GM12878 (cell line): ENCODE data around the gene HORMAD2. TPM values are rescaled to one million over a fixed set of nuclear protein-coding genes. Genes with fewer than 3 reads are reported as not detected.

Source experiments
- ATAC-seq: fragments of 200-7000 bp; cut with Tn5 transposase; 3 replicates; pipeline ENCODE4 v1.9.1; 2020; ENCODE audit warnings: mild to moderate bottlenecking, moderate library complexity
- BruUV-seq: library from RNA; stranded (reverse); fragments of 400-500 nt; replicated peaks from 2 replicates; lab custom pipeline; 2021; lab: Mats Ljungman, UMichigan
- CTCF ChIA-PET: fragments of 300-600 bp; sonication (Branson Sonifier 250); formaldehyde crosslinking; extraction: SDS; loops from one replicate; lab custom pipeline; 2021; ENCODE audit warnings: inconsistent platforms; lab: Yijun Ruan, JAX
- POLR2A ChIA-PET: fragments of 350-600 bp; formaldehyde crosslinking; extraction: SDS; loops from one replicate; lab custom pipeline; 2021; ENCODE audit warnings: inconsistent platforms; lab: Charles Lee
- RAD21 ChIA-PET: fragments of 300-600 bp; sonication (Branson Sonifier 250); formaldehyde crosslinking; loops from one replicate; lab custom pipeline; 2023; ENCODE audit warnings: antibody characterized with exemption; ENCODE audit not compliant: unreplicated experiment; lab: Charles Lee
- SMC1A ChIA-PET: fragments of 300-600 bp; sonication (Branson Sonifier 250); formaldehyde crosslinking; loops from one replicate; lab custom pipeline; 2023; ENCODE audit not compliant: unreplicated experiment, uncharacterized antibody; lab: Charles Lee
- DNase-seq: peaks from one replicate; pipeline ENCODE4 v3.0.0-alpha.2; 2011; ENCODE audit warnings: low read depth, low spot score
- FAIRE-seq: peaks from 3 replicates; lab custom pipeline; 2011; peaks lifted over from hg19 to GRCh38; lab: Jason Lieb, UNC
- H2AFZ ChIP-seq: 2 replicates; pipeline ENCODE4 v1.6.0; 2011; ENCODE audit warnings: low read depth, low read length, control low read depth; ENCODE audit not compliant: control insufficient read depth
- H3K27ac ChIP-seq: 2 replicates; pipeline ENCODE4 v1.5.1; 2011; ENCODE audit warnings: control low read depth; ENCODE audit not compliant: control insufficient read depth, insufficient read depth
- H3K27me3 ChIP-seq, 2 experiments: replicated peaks in 1 of 2; 2 replicates each; pipeline versions ENCODE4 v1.6.0 to v1.6.1; 2011; ENCODE audit warnings: low read length in 1 of 2; ENCODE audit not compliant: control insufficient read depth in 2 of 2, insufficient read depth in 2 of 2
- H3K36me3 ChIP-seq, 2 experiments: 2 replicates each; pipeline ENCODE4 v1.5.1; 2011; ENCODE audit warnings: low read length in 1 of 2; ENCODE audit not compliant: control insufficient read depth in 2 of 2, insufficient read depth in 2 of 2
- H3K4me1 ChIP-seq: 2 replicates; pipeline ENCODE4 v1.6.1; 2011; ENCODE audit warnings: mild to moderate bottlenecking, low read length, moderate library complexity, mixed read lengths; ENCODE audit not compliant: control insufficient read depth, insufficient read depth
- H3K4me2 ChIP-seq: 2 replicates; pipeline ENCODE4 v1.6.0; 2011; ENCODE audit warnings: control low read depth; ENCODE audit not compliant: control insufficient read depth, insufficient read depth
- H3K4me3 ChIP-seq: fragments of 200-600 bp; sonication (generic); 2 replicates; pipeline ENCODE4 v1.5.1; 2016
- H3K79me2 ChIP-seq: 2 replicates; pipeline ENCODE4 v1.6.0; 2011; ENCODE audit warnings: low read length; ENCODE audit not compliant: control insufficient read depth, insufficient read depth
- H3K9ac ChIP-seq: 2 replicates; pipeline ENCODE4 v1.8.0; 2011; ENCODE audit warnings: low read length, control low read depth, mixed read lengths; ENCODE audit not compliant: control insufficient read depth, insufficient read depth
- H3K9me3 ChIP-seq: replicated peaks from 3 replicates; pipeline ENCODE4 v1.5.1; 2011; ENCODE audit warnings: mild to moderate bottlenecking, low read length; ENCODE audit not compliant: control insufficient read depth, insufficient read depth
- H4K20me1 ChIP-seq: 2 replicates; pipeline ENCODE4 v1.6.0; 2011; ENCODE audit not compliant: control insufficient read depth, insufficient read depth
- CREB1 ChIP-seq: IDR thresholded peaks from 2 replicates; pipeline ENCODE4 v1.6.1; 2012; ENCODE audit warnings: low read depth, mild to moderate bottlenecking, inconsistent platforms
- FOXM1 ChIP-seq: IDR thresholded peaks from 2 replicates; pipeline ENCODE4 v1.6.1; 2012; ENCODE audit warnings: low read depth, mild to moderate bottlenecking, inconsistent platforms, low read length, moderate library complexity
- LARP7 ChIP-seq: fragments of 450-650 bp; IDR thresholded peaks from 2 replicates; pipeline ENCODE4 v1.6.1; 2017; ENCODE audit warnings: mild to moderate bottlenecking
- MLLT1 ChIP-seq: fragments of 450-650 bp; IDR thresholded peaks from 2 replicates; pipeline ENCODE4 v1.6.1; 2016; ENCODE audit warnings: mild to moderate bottlenecking
- MXI1 ChIP-seq: fragments of 150-350 bp; IDR thresholded peaks from 2 replicates; pipeline ENCODE4 v1.6.1; 2011; ENCODE audit warnings: low read depth, mild to moderate bottlenecking, inconsistent platforms, low read length, improper control_type of control experiment
- NR2C1 ChIP-seq: fragments of 450-650 bp; IDR thresholded peaks from 2 replicates; pipeline ENCODE4 v1.6.1; 2017; ENCODE audit warnings: antibody characterized with exemption, mild to moderate bottlenecking, moderate library complexity
- NRF1 ChIP-seq: conservative IDR thresholded peaks from 2 replicates; pipeline ENCODE4 v1.6.1; 2011; ENCODE audit warnings: mild to moderate bottlenecking, low read depth, low read length, improper control_type of control experiment
- PAX5 ChIP-seq: IDR thresholded peaks from 2 replicates; pipeline ENCODE4 v1.6.1; 2011; ENCODE audit warnings: low read depth, low read length, borderline replicate concordance
- PAX8 ChIP-seq: fragments of 450-650 bp; IDR thresholded peaks from 2 replicates; pipeline ENCODE4 v1.6.1; 2017; ENCODE audit warnings: mild to moderate bottlenecking, moderate library complexity
- RAD51 ChIP-seq: fragments of 450-650 bp; IDR thresholded peaks from 2 replicates; pipeline ENCODE4 v1.6.1; 2016; ENCODE audit warnings: moderate library complexity, mild to moderate bottlenecking, inconsistent platforms
- SUZ12 ChIP-seq: fragments of 200-600 bp; sonication (generic); IDR thresholded peaks from one replicate; pipeline ENCODE4 v1.6.1; 2018; ENCODE audit warnings: antibody characterized with exemption, mild to moderate bottlenecking; ENCODE audit not compliant: unreplicated experiment
- ZBTB4 ChIP-seq: fragments of 450-650 bp; formaldehyde crosslinking; IDR thresholded peaks from 2 replicates; pipeline ENCODE4 v1.4.0; 2022; ENCODE audit warnings: mild to moderate bottlenecking, moderate library complexity
- WGBS: methylation state at CpG from one replicate; pipeline ENCODE4 v1.1.6; 2016; ENCODE audit warnings: low lambda C conversion rate; ENCODE audit not compliant: insufficient replicate concordance, insufficient coverage; ENCODE audit errors: missing lambda C conversion rate; 5-methylcytosine and 5-hydroxymethylcytosine counted together
- in situ Hi-C: fragments of 300-500 bp; cut with MboI; formaldehyde crosslinking; loops from 9 replicates; pipeline ENCODE4 v1.14.3; 2018; ENCODE audit warnings: mixed read lengths
- intact Hi-C: fragments of 100-400 bp; cut with micrococcal nuclease; formaldehyde crosslinking; loops from one replicate; pipeline ENCODE4 v1.14.2; 2022; ENCODE audit not compliant: unreplicated experiment
- polyA plus RNA-seq, 11 experiments: library from polyadenylated mRNA; depleted of rRNA in 4 of 11; unstranded in 6 of 11; stranded (reverse) in 5 of 11; fragments of >200 nt; fragmentation: Nextera tagmentation in 4 of 11; fragmentation: Illumina TruSeq in 1 of 11; extraction: Ambion mirVana in 4 of 11; extraction: Trizol in 1 of 11; gene quantifications; 1 replicate in 1 of 11; 2 replicates in 10 of 11; pipeline versions ENCODE4 v1.2.1 to v1.2.3, GENCODE V29; 2011 to 2016; ENCODE audit warnings: inconsistent platforms in 2 of 11, missing spikeins in 2 of 11, low read depth in 1 of 11
- total RNA-seq, 4 experiments: library from RNA; depleted of rRNA in 3 of 4; stranded (reverse); fragments of >200 nt in 3 of 4; fragmentation: Illumina TruSeq in 1 of 4; extraction: Trizol in 1 of 4; gene quantifications; 2 replicates each; pipeline versions ENCODE4 v1.2.1 to v1.2.3, GENCODE V29; 2013 to 2021
- TF ChIP-seq, protein P1 (sequence below): fragments of 450-650 bp; formaldehyde crosslinking; IDR thresholded peaks from 2 replicates; pipeline ENCODE4 v1.4.0; 2020; ENCODE audit warnings: mild to moderate bottlenecking, moderate library complexity

Gene HORMAD2
- total and polyA plus RNA-seq, 10 of the 15 experiments (the other 5 are each of a cell fraction or from before 2014, with no cell fraction given), result 0.07 to 0.13 TPM; not detected in 8

DNA sequence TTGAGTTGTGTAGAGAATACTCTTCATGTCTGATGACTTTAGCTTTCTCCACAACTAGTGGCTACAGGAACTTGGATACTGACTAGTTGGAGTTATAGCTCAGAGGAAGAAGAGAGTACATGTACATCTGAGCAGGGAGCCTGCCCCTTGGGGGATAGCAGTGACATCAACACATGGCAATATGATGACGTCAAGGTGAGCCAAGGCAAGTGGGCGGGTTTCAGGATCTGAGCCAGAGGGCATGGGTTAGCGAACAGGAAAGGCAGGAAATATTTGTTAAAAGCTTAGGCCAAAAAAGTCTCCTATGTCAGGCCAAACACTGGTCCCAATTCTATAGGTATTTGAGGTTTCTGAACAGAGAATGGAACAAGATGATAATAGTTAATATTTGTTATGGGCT, 42.0 kb upstream of the HORMAD2 start (continued):
- TF ChIP-seq ZBTB4 (CRISPR knock-in tag) (no peak), LARP7 (no peak), CREB1 (no peak)

- Histone ChIP-seq H2AFZ (no peak overlapping the region), H4K20me1 (no peaks in the 10 kb centered on the region), H3K36me3 (no peaks in the 10 kb centered on the region), H3K9ac (no peak overlapping the region), H3K79me2 (no peaks in the 10 kb centered on the region), H3K9me3 (no peaks in the 10 kb centered on the region), H3K4me1 (no peaks in the 10 kb centered on the region), H3K27me3 (no peaks in the 10 kb centered on the region), H3K4me3 (no peak overlapping the region), H3K27ac (no peak overlapping the region), H3K4me2 (no peak overlapping the region)
- ChIA-PET POLR2A (no interaction called here), SMC1A (no interaction called here), CTCF (no interaction called here), RAD21 (no interaction called here)
- intact Hi-C loops (no loop called here), in situ Hi-C loops (no loop called here)
- no peak for FAIRE-seq
- BruUV-seq, result no TSS peak
- DNase-seq, result no peak
- no peak for ATAC-seq
- 60% methylated on average over 11 of the region's 11 CpGs for WGBS
- TF ChIP-seq NRF1, result no peak
- no peak for TF ChIP-seq NR2C1
- TF ChIP-seq PAX8, result no peak
- no peak for TF ChIP-seq RAD51
- no peak for TF ChIP-seq MXI1
- no peak for TF ChIP-seq MLLT1
- no peak for TF ChIP-seq PAX5
- TF ChIP-seq FOXM1, result no peak
- no peak for TF ChIP-seq SUZ12
- TF ChIP-seq, protein P1, sequence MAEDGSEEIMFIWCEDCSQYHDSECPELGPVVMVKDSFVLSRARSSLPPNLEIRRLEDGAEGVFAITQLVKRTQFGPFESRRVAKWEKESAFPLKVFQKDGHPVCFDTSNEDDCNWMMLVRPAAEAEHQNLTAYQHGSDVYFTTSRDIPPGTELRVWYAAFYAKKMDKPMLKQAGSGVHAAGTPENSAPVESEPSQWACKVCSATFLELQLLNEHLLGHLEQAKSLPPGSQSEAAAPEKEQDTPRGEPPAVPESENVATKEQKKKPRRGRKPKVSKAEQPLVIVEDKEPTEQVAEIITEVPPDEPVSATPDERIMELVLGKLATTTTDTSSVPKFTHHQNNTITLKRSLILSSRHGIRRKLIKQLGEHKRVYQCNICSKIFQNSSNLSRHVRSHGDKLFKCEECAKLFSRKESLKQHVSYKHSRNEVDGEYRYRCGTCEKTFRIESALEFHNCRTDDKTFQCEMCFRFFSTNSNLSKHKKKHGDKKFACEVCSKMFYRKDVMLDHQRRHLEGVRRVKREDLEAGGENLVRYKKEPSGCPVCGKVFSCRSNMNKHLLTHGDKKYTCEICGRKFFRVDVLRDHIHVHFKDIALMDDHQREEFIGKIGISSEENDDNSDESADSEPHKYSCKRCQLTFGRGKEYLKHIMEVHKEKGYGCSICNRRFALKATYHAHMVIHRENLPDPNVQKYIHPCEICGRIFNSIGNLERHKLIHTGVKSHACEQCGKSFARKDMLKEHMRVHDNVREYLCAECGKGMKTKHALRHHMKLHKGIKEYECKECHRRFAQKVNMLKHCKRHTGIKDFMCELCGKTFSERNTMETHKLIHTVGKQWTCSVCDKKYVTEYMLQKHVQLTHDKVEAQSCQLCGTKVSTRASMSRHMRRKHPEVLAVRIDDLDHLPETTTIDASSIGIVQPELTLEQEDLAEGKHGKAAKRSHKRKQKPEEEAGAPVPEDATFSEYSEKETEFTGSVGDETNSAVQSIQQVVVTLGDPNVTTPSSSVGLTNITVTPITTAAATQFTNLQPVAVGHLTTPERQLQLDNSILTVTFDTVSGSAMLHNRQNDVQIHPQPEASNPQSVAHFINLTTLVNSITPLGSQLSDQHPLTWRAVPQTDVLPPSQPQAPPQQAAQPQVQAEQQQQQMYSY (CRISPR knock-in tag), result no peak
Measured at GRCh38 chr22:30040499-30041260, 39.6 kb upstream of the HORMAD2 start.
